ENCODE results near the gene NAA80. TPM values are rescaled to one million over a fixed set of nuclear protein-coding genes. Genes with fewer than 3 reads are reported as not detected.

NAA80 gene
- total RNA-seq, 1 experiment from 2014 or later = 16.1 TPM

DNA sequence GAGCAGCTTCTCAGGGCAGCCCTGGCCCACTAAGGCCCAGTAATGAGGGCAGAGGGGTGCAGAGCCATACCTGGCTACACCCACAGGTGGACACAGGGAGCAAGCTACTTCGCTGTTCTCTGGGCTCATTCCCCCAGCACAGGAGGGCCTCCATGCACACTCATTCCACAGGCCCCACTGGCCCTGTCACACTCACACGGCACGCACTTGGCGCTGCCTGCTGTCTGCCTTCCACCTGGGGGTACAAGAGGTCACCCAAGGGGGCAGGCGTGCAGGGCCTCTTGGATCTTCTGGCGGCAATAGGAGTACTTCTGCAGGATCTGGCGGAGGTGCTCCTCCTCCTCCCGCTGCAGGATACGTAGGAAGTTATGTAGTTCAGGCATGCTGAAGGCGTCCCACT is 31.1 kb upstream of the NAA80 start:
- no peak for DNase-seq (ENCODE audit: low read depth)

DNA sequence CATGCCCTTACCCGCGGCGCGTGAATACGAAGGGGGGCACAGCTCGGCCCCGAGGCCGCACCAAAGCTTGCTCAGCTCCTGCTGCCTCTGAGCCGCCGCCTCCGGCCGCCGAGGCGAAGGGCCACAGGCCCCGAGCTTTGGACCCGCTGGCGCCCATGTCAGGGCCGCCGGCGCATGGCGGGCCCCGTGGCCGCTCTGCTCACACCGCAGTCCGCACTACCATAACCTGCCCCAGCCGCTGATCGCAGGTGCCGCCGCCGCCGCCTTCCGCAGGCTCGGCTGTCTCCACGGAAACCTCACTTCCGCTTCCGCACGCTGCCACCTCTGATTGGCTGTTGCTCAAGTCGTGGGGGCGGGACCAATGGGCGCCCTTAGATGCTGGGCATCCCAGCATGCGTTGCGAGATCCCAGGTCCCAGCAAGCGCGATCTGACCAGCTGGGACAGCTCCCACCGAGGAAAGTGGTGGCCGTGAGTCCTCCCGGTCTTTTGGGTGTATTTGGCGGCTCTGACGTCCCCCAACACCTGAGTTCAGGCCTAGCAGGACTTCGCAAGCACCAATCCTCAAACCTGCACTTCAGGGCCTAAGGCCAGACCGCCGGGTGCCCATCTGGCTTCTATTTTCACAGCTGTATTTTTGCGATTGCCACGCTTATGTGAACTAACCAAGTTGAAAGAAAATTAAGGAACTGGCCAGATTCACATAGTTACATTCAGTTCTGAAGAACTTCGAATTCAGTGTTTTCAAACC is 28.9 kb upstream of the NAA80 start, which contains the start of gene TUSC2:
TSS of gene TUSC2 (minus strand) at position 281 of the 749 bp plus-strand sequence. CDS start at position 157, 124 bp downstream.
- peak; percentile 96 for DNase-seq (ENCODE audit: low read depth)

DNA sequence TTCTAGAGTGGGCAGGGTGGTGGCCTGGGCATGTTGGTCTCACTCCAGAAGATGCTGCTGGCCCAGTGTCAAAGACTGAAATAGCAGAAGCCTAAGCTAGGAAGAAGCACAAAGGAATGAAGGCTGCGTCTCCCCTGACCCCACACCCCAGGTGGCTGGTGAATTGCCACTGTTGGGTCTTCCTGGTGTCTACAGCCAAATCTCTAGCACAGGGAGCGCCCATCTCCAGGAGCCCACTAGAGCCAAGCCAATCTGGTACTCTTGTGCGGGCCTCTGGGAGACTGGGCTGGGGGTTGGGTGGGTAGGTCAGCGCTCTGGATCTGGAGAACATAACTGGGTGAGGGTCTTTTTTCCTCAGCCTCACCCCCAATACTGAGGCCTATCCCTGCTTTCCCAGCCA is 27.9 kb upstream of the NAA80 start:
- no peak for DNase-seq (ENCODE audit: low read depth)

DNA sequence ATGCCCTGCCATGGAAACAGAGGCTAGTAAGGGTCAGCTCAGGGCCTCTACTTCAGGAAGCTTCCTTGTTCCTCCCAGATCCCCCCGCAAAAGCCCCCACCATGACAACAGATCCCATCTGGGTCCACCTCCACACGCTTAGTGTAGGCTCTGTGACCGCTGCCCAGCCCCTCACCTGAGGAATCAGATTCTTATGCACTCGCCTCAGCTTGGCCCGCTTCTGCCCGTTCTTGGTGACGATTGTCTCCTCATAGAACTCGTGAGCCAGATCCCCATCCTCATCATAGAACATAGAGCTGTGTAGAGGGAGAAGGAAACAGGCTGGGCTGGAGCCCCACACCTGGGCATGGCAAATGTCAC is 27.0 kb upstream of the NAA80 start:
- DNase-seq (ENCODE audit: low read depth) = no peak

DNA sequence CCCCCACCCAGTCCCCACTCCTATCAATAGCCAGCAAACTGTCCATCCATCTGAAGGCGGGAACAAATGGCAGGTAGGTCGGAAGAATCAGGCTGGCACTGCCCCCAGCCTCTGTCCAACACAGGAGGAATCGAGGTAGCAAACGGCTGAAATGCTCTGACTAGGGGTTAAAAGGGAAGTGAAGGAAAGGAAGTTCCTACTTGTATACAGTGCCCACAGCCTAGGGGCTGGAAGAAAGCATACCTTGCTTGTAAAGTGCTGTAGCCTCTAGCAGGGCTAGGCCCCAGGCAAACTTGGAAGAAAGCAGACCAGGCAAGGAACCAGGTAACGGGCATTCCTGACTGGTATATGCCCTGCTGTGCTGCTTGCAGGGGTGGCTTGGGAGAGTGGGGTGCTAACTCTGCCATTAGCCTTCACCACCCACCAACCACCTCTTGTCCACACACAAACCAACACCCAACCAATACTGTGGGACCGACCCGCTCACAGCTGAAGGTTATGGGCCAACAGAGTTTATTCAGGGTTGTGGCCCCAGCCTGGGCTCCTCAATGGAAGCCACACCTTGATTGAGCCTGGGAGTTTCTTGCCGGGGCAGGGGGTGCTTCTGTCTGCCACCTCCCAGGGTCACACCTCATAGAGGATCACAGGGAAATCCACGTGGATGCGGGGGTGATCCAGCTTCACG is 26.4 kb upstream of the NAA80 start:
- DNase-seq (ENCODE audit: low read depth) = no peak

DNA sequence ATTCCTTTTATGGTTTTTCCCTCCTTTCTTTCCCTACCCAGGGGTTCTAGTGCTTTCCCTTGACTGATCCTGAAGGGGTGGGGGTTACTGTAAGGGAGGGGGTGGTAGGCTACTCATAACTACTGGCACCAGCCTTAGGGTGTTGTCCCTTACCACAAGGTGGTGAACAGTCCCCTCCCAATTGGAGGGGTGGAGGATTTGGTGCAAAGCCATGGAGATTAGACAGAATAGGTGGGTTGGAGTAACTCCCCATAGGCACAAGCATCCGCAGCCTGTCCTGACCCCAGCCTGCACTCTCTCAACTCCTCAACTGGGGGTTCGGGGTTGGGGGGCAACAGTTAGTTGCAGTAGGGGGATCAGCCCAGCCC is 25.9 kb upstream of the NAA80 start:
- no peak for DNase-seq (ENCODE audit: low read depth)

DNA sequence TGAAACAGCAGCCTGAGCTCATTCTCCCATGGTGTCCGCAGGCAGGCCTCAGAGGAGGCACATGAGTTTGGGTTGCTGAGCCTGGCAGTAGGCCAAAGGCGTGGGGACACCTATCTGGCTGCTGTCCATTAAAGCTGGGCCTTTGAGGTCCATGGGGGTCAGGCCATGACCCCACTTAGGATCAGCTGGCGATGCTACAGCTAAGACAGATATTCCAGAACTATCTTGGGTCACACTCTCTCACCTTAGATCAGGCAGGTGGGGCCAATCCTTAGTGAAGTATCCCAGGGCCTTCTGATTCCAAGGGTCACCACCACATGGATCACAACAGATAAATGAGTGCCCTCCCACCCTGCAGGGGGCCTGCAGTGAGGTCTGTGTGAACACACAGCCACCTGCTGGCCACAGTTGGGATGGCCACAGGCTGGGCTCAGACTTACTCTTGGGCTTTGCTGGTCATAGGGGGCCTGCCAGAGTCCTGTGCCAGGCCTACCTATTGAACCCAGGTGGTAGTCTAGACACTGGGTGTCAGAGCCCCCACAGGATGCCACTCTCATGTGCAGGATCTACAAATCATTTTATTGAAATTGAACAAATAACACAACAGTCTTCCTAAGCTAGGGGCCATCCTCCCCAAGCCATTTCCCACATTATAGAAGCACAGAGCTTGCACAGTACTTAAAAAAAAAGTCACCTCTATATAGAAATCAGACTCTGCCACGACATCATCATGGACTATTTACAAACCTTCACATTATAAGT is 25.3 kb upstream of the NAA80 start:
- DNase-seq (ENCODE audit: low read depth) = peak; percentile 66

DNA sequence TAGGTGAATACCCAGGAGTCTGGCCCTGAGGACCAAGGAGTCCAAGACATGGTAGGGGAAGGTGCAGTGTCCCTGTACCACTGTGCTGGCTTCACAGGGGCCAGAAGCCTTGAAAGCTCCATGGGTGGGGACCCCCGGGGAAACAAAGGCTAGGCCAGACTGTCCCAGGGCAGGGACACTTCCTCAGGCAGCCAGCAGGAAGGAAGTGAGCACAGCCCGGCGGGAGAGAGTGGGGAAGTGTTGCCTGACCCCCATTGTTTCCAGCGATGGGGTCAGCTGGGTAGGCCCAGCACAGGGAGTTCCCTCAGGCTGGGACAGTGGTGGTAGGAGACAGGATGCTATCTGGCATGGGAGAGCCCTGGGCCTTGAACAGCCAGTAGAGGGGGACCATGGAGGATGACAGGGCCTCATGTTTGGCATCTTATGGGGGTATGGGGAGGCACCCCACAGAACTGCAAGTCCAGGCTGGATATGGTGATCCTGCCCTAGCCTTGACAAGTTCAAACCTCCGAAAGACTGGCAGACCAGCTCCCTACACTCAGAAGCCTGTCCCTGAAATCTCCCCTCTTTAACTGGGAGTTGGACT is 24.5 kb upstream of the NAA80 start:
- DNase-seq (ENCODE audit: low read depth) = no peak

DNA sequence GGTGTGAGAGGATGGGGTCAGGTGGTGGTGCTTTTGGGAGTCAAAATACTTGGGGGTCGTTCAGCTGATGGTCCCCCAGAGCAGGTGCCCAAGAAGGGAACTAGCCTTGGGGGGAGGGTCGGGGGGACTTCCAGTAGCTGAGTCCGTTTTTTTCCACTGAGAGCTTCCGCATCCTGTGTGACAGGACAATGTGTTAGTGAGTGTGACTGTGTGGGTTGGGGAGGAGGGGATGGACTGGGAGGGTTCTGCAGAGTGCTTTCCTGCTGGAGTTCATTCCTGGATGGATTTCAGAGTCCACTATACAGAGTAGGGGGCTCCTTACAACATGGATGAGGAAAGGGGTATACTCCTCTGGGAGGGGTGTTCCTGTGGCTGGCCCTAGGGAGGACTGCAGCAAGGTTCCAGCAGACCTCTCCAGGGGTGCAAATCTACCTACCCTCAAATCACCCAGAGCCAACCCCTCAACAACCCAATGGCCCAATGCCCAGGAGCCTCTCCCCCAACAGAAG is 23.9 kb upstream of the NAA80 start:
- no peak for DNase-seq (ENCODE audit: low read depth)

DNA sequence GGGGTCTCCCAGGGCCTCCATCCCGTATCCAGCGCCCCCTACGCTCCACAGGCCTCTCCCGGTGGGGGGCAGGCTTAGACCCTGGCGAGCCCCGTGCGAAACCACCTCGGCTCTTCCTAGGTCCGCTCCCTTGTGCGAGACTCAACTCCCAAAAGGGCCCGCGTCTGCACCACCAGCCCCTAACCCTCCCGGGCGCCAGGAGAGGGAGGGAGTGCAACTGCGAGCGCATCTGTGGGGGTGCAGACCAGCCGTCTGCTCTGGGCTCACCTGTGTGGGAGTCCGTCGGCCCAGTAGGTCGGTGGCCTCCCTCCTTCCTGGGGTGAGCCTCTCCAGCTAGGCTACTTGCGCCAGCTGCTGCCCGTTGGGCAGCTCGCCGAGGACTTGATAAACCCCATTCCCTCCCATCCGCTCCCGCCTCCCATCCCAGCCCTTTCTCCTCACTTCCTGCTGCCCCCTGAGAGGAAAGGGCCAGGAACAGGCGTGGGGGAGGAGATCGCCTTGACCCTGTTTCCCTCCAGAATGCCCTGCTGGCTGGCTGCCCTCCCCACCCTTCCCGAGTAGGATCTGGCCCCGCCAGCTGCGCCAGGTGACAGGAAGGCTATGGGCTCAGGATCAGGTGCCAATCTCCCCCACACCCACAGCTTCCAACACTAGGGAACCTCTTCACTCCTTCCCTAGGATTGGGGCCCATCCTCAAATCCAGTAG is 23.3 kb upstream of the NAA80 start, which contains the start of gene HYAL2:
TSS of gene HYAL2 (minus strand) at position 360 of the 706 bp plus-strand sequence. CDS start 2,256 bp downstream, outside the sequence.
- DNase-seq (ENCODE audit: low read depth) = no peak

DNA sequence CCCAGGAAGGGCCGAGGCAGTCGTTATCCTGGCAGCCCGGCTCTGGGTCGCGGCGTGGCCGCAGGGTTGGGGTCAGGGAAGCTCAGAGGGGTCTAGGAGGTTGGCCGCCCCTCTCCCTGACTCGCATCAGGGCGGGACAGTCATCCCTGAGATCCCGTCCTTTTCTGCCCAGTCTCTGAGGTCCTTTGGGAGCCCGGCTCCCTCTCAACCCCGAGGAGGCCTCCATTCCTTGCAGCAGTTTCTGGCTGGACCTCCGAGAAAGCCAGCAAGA is 22.8 kb upstream of the NAA80 start:
- DNase-seq (ENCODE audit: low read depth) = no peak

DNA sequence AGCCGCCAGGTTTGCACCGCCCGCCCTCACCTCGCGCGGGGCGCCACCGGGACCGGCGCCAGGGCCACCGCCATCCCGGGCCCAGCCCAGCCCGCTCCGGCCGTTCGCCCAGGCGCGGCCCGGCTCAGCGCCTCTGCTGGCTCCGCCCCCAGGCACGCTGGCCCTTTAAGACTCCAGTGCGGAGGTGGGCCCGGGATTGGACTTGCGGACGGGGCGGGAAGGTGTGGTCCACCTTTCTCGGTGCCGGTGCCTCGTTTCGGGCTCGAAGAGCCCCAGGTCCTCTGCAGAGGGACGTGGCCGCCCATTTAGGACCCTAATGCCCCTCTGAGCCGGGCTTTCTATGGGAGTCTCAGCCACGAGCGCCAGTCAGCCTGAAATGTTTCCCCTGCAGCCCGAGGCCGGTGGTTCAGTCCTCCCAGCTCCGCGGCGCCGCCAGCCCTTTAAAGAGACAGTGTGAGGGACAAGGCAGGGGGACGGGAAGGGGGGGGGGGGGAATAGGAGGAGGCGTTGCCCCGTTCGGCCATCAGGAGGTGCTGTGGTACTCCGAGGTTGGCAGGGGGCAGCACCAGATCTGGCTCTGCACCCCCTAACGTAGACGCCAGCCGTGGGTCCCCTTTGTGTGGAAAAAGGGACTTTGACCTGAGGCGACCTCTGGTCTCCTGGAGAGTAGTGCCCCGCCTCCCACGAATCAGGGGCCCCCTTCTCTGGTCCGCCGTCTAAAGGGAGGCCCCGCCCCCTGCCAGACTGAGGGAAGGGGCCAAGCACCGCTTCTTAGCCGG is 22.3 kb upstream of the NAA80 start:
- DNase-seq (ENCODE audit: low read depth) = peak; percentile 88

DNA sequence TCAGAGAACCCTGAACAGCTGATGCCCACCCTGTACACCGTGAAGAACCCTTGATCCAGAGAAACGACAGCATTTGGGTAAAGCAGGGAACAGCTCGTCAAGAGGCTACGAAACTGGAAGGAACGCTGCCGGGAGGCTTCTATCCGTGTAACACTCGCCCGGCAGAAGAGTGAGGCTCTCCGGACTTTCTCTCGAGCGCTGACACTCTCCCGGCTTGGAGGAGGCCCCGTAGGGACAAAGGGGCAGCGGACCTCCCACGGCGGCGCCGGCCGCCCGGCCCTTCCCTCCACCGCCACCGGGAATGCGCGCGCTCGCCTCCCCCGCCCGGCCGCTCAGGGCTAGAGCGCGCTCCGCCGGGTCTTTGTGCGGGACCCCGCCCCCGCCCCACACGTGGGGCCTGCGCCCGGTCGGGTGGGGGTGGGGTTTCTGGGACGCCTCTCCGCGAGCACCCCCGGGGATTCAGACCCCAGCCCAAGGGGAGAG is 21.7 kb upstream of the NAA80 start:
- DNase-seq (ENCODE audit: low read depth) = peak; percentile 74

DNA sequence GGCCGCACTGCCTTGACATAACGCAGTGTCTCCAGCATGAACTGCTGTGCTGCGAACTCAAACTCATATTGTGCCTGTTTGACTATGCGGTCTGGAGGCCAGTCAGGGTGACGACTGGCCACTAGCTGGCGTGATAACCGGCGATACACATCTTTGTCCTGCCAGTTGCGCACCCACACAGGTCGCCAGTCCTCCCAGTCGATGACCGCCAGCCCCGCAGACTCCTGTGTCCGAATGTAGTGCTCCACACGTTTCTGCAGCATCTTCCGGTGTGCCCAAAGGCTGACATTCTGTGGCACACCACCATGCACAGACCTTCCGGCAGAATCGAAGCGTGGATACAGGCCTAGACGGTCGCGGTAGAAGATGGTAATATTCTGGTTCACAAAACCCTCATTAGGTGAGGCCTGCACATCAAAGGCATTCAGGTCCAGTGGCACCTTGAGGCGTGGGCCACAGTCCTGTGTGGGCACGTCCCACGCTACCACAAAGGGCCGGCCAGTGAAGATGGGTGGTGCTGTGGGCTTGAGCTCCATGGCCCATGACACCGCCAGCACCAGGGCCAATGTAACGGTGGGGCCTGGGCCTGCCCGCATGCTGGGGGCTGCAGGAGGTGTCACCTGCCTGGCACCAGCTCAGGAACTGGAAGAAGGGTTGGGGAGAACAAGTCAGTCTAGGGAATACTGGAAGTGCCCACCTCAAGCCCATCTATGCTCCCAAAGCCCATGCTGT is 20.9 kb upstream of the NAA80 start:
- DNase-seq (ENCODE audit: low read depth) = no peak

DNA sequence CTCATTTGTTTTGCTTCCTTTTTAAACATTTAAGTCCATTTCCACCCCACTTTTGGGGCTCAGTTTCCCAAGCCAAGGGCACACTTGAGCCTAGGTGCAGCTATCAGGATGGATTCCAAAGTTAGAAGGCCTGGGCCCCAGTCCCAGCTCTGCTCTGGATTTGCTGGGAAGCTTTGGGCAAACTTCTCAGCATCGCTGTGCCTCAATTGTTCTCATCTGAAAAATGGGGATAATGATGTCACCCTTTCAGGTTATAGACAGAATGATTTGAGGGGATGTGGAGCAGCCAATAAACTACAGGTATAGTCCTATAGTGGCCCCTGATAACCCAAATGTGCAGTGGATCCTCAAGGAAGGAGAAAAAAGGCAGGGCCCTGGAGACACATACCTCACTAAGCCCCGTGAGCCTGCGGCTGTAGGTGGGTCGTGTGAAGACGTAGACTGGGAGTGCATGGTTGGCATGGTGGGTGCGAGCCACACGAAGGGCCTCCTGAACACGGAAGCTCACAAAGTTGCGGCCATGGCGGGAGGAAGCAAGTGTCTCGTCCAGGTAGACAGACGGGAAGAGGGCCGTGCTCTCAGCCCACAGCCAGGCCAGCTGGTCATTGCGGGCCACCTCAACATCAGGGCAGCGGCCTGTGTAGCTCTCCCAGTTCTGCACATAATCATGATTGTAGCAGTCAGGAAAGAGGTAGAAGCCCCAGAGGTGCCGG is 20.1 kb upstream of the NAA80 start:
- DNase-seq (ENCODE audit: low read depth) = no peak

DNA sequence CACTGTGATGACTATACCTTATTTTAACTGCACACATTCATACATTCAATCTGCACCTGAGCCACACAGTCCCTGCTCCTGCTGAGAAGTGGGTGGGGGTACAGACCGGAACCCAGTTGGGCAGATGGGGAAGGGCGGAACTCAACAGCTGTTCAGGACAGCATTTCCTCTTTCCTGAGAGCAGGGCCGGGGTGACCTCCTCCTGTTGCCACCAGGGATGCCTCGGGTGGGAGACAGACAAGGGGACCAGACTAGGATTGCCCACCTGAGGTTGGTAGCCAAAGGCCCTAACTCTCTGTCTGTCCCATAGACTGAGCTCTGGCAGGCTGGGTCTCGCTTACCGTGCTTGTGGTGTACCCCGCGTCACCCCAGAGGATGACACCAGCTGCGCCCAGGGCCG is 19.4 kb upstream of the NAA80 start:
- no peak for DNase-seq (ENCODE audit: low read depth)

DNA sequence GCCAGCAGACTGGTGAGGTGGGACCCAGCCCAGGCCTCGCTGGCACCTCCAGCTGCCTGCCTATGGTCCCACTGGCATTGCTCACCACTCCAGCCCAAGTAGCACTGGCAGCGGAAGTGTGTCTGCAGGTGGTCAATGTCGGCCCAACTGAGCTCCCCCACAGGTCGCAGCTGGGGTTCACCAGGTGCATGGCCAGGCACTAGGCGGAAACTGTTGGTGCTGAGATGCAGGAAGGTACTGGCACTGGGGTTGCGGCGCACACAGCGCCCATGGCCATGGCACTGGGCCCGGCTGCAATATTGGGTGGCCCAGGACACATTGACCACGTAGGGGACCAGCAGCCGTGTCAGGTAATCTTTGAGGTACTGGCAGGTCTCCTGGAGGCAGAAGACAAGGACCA is 19.0 kb upstream of the NAA80 start:
- DNase-seq (ENCODE audit: low read depth) = no peak

DNA sequence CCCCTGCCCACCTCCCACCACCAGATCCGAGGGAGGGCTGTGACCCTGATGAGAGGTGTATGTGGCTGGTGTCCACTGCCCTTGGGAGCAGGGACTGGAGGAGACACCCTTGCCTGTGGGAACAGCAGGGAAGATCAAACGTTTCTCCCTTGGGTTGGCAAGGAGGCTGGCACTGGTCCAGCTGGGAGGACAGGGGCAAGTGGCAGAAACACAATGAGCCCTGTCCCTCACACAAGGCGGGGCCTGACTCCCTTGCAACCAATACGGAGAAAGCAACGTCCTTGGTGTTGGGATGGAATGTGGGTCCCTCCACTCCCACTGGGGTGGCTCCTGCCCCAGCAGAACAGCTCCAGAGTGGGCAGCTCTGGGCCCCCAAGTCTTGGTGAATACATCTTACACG is 18.1 kb upstream of the NAA80 start:
- DNase-seq (ENCODE audit: low read depth) = no peak

DNA sequence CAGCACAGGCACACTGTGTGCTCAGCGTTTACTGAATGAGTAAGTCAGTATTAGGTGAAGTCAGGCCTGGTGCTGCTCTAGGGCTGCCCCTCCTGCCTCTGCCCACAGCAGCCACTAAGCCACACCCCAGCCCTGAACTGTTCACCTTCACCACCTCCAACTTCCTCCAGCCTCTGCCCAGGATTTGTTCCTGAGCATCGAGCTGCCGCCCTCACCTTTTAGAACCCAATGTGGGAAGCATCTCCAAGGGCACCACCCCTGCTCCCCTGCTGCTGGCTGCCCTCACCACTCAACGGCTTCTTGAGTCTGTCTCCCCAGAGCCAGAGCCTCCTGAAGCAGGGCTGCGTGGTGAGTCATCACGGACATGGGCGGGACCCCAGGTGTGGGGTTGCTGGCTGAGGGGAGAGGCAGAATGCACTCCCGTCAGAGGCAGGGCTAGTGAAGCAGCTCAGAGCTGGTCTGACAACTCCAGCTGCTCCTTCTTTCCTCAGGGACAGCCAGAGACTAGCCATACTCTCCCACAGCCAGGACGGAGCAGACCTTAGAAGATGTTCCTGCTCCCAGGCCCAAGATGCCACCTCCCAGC is 17.5 kb upstream of the NAA80 start:
- peak; percentile 54 for DNase-seq (ENCODE audit: low read depth)
